PC-3 (cell line): ENCODE results near the gene C15orf62. TPM values are rescaled to one million over a fixed set of nuclear protein-coding genes. Genes with fewer than 3 reads are reported as not detected.
A peak's percentile ranks its signal among the peaks of the same experiment; 100 is the strongest.

ENCODE experiments used
- ATAC-seq: fragments of 200-7000 bp; cut with Tn5 transposase; 2 replicates; pipeline ENCODE4 v1.9.1; 2020; ENCODE audit warnings: mild to moderate bottlenecking, moderate library complexity
- BruUV-seq: library from RNA; stranded (reverse); fragments of 400-500 nt; replicated peaks from 2 replicates; lab custom pipeline; 2021; lab: Mats Ljungman, UMichigan
- CTCF ChIA-PET: fragments of 300-600 bp; sonication (Branson Sonifier 250); formaldehyde crosslinking; loops from one replicate; lab custom pipeline; 2022; ENCODE audit warnings: antibody characterized with exemption; lab: Charles Lee
- POLR2A ChIA-PET: fragments of 300-600 bp; sonication (Branson Sonifier 250); formaldehyde crosslinking; loops from one replicate; lab custom pipeline; 2022; ENCODE audit warnings: antibody characterized with exemption; ENCODE audit not compliant: unreplicated experiment; lab: Charles Lee
- DNase-seq: peaks from one replicate; pipeline ENCODE4 v3.0.0-alpha.2; 2015
- H2AFZ ChIP-seq: fragments of 300-600 bp; sonication (generic); 2 replicates; pipeline ENCODE4 v1.6.0; 2016; ENCODE audit warnings: antibody characterized with exemption, low read length
- H3F3A ChIP-seq: fragments of 300-600 bp; sonication (generic); one replicate; pipeline ENCODE4 v1.6.0; 2017; ENCODE audit warnings: antibody characterized with exemption, low read length, control low read depth, mild to moderate bottlenecking; ENCODE audit not compliant: unreplicated experiment
- H3K27ac ChIP-seq: fragments of 300-600 bp; sonication (generic); 2 replicates; pipeline ENCODE4 v1.5.1; 2016; ENCODE audit warnings: mild to moderate bottlenecking, low read length
- H3K27me3 ChIP-seq: fragments of 300-600 bp; sonication (generic); 2 replicates; pipeline ENCODE4 v1.6.1; 2016; ENCODE audit warnings: low read length, mixed read lengths
- H3K36me3 ChIP-seq: fragments of 300-600 bp; sonication (generic); 2 replicates; pipeline ENCODE4 v1.6.1; 2016; ENCODE audit warnings: low read depth, mixed run types, low read length, mixed read lengths
- H3K4me1 ChIP-seq: fragments of 300-600 bp; sonication (generic); 2 replicates; pipeline ENCODE4 v1.5.1; 2016; ENCODE audit warnings: low read length; ENCODE audit not compliant: insufficient read depth
- H3K4me2 ChIP-seq: fragments of 300-600 bp; sonication (generic); 2 replicates; pipeline ENCODE4 v1.6.0; 2016; ENCODE audit warnings: low read length
- H3K4me3 ChIP-seq: fragments of 300-600 bp; sonication (generic); 2 replicates; pipeline ENCODE4 v1.5.1; 2016; ENCODE audit warnings: mild to moderate bottlenecking, low read length, mixed read lengths
- H3K79me2 ChIP-seq: fragments of 300-600 bp; sonication (generic); 2 replicates; pipeline ENCODE4 v1.6.1; 2017; ENCODE audit warnings: low read length, mixed read lengths
- H3K9ac ChIP-seq: fragments of 300-600 bp; sonication (generic); 2 replicates; pipeline ENCODE4 v1.6.0; 2016; ENCODE audit warnings: mild to moderate bottlenecking, low read length
- H3K9me2 ChIP-seq: fragments of 300-600 bp; sonication (generic); replicated peaks from 2 replicates; pipeline ENCODE4 v1.6.1; 2016; ENCODE audit warnings: mixed run types, low read length, mixed read lengths
- H3K9me3 ChIP-seq: fragments of 300-600 bp; sonication (generic); 2 replicates; pipeline ENCODE4 v1.6.1; 2016; ENCODE audit warnings: low read length, mixed read lengths
- H4K20me1 ChIP-seq: fragments of 300-600 bp; sonication (generic); 2 replicates; pipeline ENCODE4 v1.6.1; 2016; ENCODE audit warnings: low read length, mixed read lengths
- CTCF ChIP-seq: fragments of 300-600 bp; sonication (generic); conservative IDR thresholded peaks from 2 replicates; pipeline ENCODE4 v1.5.1; 2017; ENCODE audit warnings: antibody characterized with exemption, low read depth, mild to moderate bottlenecking, low read length
- EZH2 ChIP-seq: fragments of 300-600 bp; sonication (generic); IDR thresholded peaks from one replicate; pipeline ENCODE4 v1.6.1; 2017; ENCODE audit warnings: antibody characterized with exemption, mild to moderate bottlenecking, low read length; ENCODE audit not compliant: unreplicated experiment
- EZH2phosphoT487 ChIP-seq: fragments of 300-600 bp; sonication (generic); IDR thresholded peaks from 2 replicates; pipeline ENCODE4 v1.6.1; 2018; ENCODE audit warnings: mild to moderate bottlenecking, antibody characterized with exemption, low read length, borderline replicate concordance
- intact Hi-C: fragments of 100-400 bp; cut with micrococcal nuclease; formaldehyde crosslinking; loops from 2 replicates; pipeline ENCODE4 v1.9.0; 2023
- total RNA-seq: library from RNA; depleted of rRNA; stranded (reverse); fragments of >200 nt; gene quantifications from 2 replicates; pipeline ENCODE4 v1.2.3, GENCODE V29; 2014

The C15orf62 gene
- total RNA-seq, 1 experiment from 2014 or later: 1.5 TPM

GRCh38 chr15:40807888-40808461 is 38.2 kb downstream of the C15orf62 start:
- intact Hi-C loops: no loop called here
- H3K27me3 ChIP-seq: no peaks in the 10 kb centered on the region
- peaks cover 13% of the 10 kb centered on the region for H3K4me1 ChIP-seq
- no peak for TF ChIP-seq EZH2phosphoT487
- TF ChIP-seq EZH2: no peak
- TF ChIP-seq CTCF: no peak
- H3F3A ChIP-seq: no peaks in the 10 kb centered on the region
- H3K36me3 ChIP-seq: no peaks in the 10 kb centered on the region; the same call in 1 of the 2 replicates
- POLR2A ChIA-PET: interaction anchor here (1.5 kb wide), 1 partner anchor 36 kb away, joined by 5 read pairs; the partner anchor contains the start of gene SPINT1
- no peaks in the 10 kb centered on the region for H3K9me2 ChIP-seq
- CTCF ChIA-PET: interaction anchor here (0.6 to 1.3 kb wide), 2 partner anchors 50 to 84 kb away, joined by 4 to 12 read pairs; no protein-coding TSS in a partner anchor
- peak overlapping the region; percentile 100 for H2AFZ ChIP-seq
- no peaks in the 10 kb centered on the region for H4K20me1 ChIP-seq
- peaks cover 31% of the 10 kb centered on the region for H3K79me2 ChIP-seq
- DNase-seq: no peak
- no peak for ATAC-seq
- peak overlapping the region; percentile 98 for H3K4me3 ChIP-seq
- H3K4me2 ChIP-seq: peak overlapping the region; percentile 97
- H3K9me3 ChIP-seq: no peaks in the 10 kb centered on the region
- H3K9ac ChIP-seq: peak overlapping the region; percentile 92
- peak overlapping the region; percentile 8; the same call in 1 of the 2 replicates for H3K27ac ChIP-seq
- BruUV-seq: TSS peak; percentile 48

- H3K4me1 ChIP-seq: peaks cover 13% of the 10 kb centered on the region
- H3K4me2 ChIP-seq: peak overlapping the region; percentile 97
- ChIA-PET POLR2A (no interaction called here), CTCF (no interaction called here)
- H3F3A ChIP-seq: no peaks in the 10 kb centered on the region
- H3K27ac ChIP-seq: no peak overlapping the region
- H2AFZ ChIP-seq: no peak overlapping the region
- no peaks in the 10 kb centered on the region for H3K9me2 ChIP-seq
- peaks cover 27% of the 10 kb centered on the region for H3K79me2 ChIP-seq
- H4K20me1 ChIP-seq: no peaks in the 10 kb centered on the region
- no peaks in the 10 kb centered on the region for H3K9me3 ChIP-seq
- H3K9ac ChIP-seq: no peak overlapping the region
- peak overlapping the region; percentile 98 for H3K4me3 ChIP-seq
- TF ChIP-seq EZH2: no peak
- no peak for TF ChIP-seq CTCF
- TF ChIP-seq EZH2phosphoT487: no peak
- H3K36me3 ChIP-seq: peaks cover 5% of the 10 kb centered on the region; the same call in 1 of the 2 replicates
- H3K27me3 ChIP-seq: no peaks in the 10 kb centered on the region
- no TSS peak for BruUV-seq
- DNase-seq (no peak), ATAC-seq (no peak)
- intact Hi-C loops: no loop called here
Observed at GRCh38 chr15:40808861-40809450, 39.2 kb downstream of the C15orf62 start.
